OCI-LY1 (cell line): ENCODE results near the gene SH3D19.

Source experiments
- EZH2 ChIP-seq: fragments of 200-600 bp; sonication (generic), shearing (Covaris generic); IDR thresholded peaks from 2 replicates; pipeline ENCODE4 v1.8.0; 2017; ENCODE audit warnings: borderline replicate concordance, mixed run types, mild to moderate bottlenecking, antibody characterized with exemption, low read length, moderate library complexity, mixed read lengths
- TF ChIP-seq, protein P1 (sequence below): fragments of 200-600 bp; sonication (generic), shearing (Covaris generic); IDR thresholded peaks from 2 replicates; pipeline ENCODE4 v1.5.1; 2017; ENCODE audit warnings: mild to moderate bottlenecking, antibody characterized with exemption, low read length, moderate library complexity, mixed read lengths

DNA sequence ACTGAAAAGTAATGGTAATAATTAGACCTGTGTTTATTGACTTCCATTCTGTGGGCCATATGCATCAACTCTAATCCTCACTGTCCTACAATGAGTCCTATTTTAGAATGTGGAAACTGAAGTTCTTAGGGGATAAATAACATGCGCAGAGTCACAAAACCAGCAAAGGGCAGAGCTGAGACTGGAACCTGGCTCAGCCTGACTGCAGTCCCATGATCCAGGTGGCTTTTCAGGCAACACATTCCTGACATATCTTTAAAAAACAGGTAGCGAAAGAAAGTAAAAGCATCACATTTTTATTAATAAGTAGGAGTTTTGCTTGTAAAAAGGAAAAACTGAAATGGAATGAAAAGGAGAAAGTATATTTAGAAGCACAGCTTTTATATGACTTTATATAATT is 83.1 kb downstream of the SH3D19 start:
- TF ChIP-seq, protein P1, sequence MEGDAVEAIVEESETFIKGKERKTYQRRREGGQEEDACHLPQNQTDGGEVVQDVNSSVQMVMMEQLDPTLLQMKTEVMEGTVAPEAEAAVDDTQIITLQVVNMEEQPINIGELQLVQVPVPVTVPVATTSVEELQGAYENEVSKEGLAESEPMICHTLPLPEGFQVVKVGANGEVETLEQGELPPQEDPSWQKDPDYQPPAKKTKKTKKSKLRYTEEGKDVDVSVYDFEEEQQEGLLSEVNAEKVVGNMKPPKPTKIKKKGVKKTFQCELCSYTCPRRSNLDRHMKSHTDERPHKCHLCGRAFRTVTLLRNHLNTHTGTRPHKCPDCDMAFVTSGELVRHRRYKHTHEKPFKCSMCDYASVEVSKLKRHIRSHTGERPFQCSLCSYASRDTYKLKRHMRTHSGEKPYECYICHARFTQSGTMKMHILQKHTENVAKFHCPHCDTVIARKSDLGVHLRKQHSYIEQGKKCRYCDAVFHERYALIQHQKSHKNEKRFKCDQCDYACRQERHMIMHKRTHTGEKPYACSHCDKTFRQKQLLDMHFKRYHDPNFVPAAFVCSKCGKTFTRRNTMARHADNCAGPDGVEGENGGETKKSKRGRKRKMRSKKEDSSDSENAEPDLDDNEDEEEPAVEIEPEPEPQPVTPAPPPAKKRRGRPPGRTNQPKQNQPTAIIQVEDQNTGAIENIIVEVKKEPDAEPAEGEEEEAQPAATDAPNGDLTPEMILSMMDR: no peak
- no peak for TF ChIP-seq EZH2
